ENCODE data around the gene BAIAP2. TPM values are rescaled to one million over a fixed set of nuclear protein-coding genes. Genes with fewer than 3 reads are reported as not detected.
A peak's percentile ranks its signal among the peaks of the same experiment; 100 is the strongest.

Gene BAIAP2
- total and polyA plus RNA-seq, 4 experiments from 2014 or later, result 2.1 to 7.2 (median 5.5) TPM

- Histone ChIP-seq H3K9me3 (ENCODE audit: control insufficient read depth in 1 of 2, low read length in 2 of 2) (no peaks in the 10 kb centered on the region), H3K4me1 (ENCODE audit: insufficient read depth, low read length) (peaks cover 8% of the 10 kb centered on the region), H3K36me3 (ENCODE audit: insufficient read depth, low read length) (no peaks in the 10 kb centered on the region), H3K4me3 (ENCODE audit: low read length in 2 of 2) (no peak overlapping the region), H3K27me3 (ENCODE audit: insufficient read depth, low read length) (no peaks in the 10 kb centered on the region), H3K27ac (ENCODE audit: low read depth, low read length) (no peak overlapping the region)
- intact Hi-C loops (cut with micrococcal nuclease), result no loop called here
- peaks cover 5 to 11% (median 7%) of the 10 kb centered on the region in 4 donors for H3K4me1 Mint-ChIP-seq
- DNase-seq, result no peak
- no peaks in the 10 kb centered on the region for H3K9me3 Mint-ChIP-seq
- ChIA-PET CTCF (ENCODE audit: partially characterized antibody) (no interaction called here), POLR2A (ENCODE audit: partially characterized antibody) (no interaction called here)
- H3K4me3 Mint-ChIP-seq, result no peak overlapping the region
- no peak overlapping the region for H3K27ac Mint-ChIP-seq
- H3K27me3 Mint-ChIP-seq, result peaks cover 0 to 2% of the 10 kb centered on the region in 2 donors
- H3K36me3 Mint-ChIP-seq, result no peaks in the 10 kb centered on the region
Observed at GRCh38 chr17:81053041-81053970, 18.4 kb downstream of the BAIAP2 start.

- Mint-ChIP-seq H3K27me3 (peaks cover 0 to 2% of the 10 kb centered on the region in 2 donors), H3K4me1 (peaks cover 2 to 7% (median 4%) of the 10 kb centered on the region in 4 donors), H3K4me3 (no peak overlapping the region), H3K27ac (no peak overlapping the region), H3K36me3 (no peaks in the 10 kb centered on the region), H3K9me3 (no peaks in the 10 kb centered on the region)
- no peak for DNase-seq
- no peak overlapping the region for H3K4me3 ChIP-seq (ENCODE audit: low read length in 2 of 2)
- CTCF ChIA-PET (ENCODE audit: partially characterized antibody), result no interaction called here
- POLR2A ChIA-PET (ENCODE audit: partially characterized antibody), result no interaction called here
- intact Hi-C loops (cut with micrococcal nuclease), result no loop called here
- H3K27me3 ChIP-seq (ENCODE audit: insufficient read depth, low read length), result no peaks in the 10 kb centered on the region
- H3K36me3 ChIP-seq (ENCODE audit: insufficient read depth, low read length), result no peaks in the 10 kb centered on the region
- H3K27ac ChIP-seq (ENCODE audit: low read depth, low read length), result no peak overlapping the region
- H3K9me3 ChIP-seq (ENCODE audit: control insufficient read depth in 1 of 2, low read length in 2 of 2), result no peaks in the 10 kb centered on the region
- peaks cover 5% of the 10 kb centered on the region for H3K4me1 ChIP-seq (ENCODE audit: insufficient read depth, low read length)
Observed at GRCh38 chr17:81054308-81054707, 19.4 kb downstream of the BAIAP2 start.

- POLR2A ChIA-PET (ENCODE audit: partially characterized antibody), result no interaction called here
- peaks cover 0 to 4% (median 0%) of the 10 kb centered on the region in 4 donors for H3K4me1 Mint-ChIP-seq
- Histone ChIP-seq H3K4me1 (ENCODE audit: insufficient read depth, low read length) (no peaks in the 10 kb centered on the region), H3K9me3 (ENCODE audit: control insufficient read depth in 1 of 2, low read length in 2 of 2) (no peaks in the 10 kb centered on the region), H3K27ac (ENCODE audit: low read depth, low read length) (no peak overlapping the region), H3K27me3 (ENCODE audit: insufficient read depth, low read length) (no peaks in the 10 kb centered on the region), H3K4me3 (ENCODE audit: low read length in 2 of 2) (no peak overlapping the region), H3K36me3 (ENCODE audit: insufficient read depth, low read length) (no peaks in the 10 kb centered on the region)
- CTCF ChIA-PET (ENCODE audit: partially characterized antibody), result no interaction called here
- DNase-seq, result no peak
- peaks cover 0 to 2% of the 10 kb centered on the region in 2 donors for H3K27me3 Mint-ChIP-seq
- H3K27ac Mint-ChIP-seq, result no peak overlapping the region
- no peaks in the 10 kb centered on the region for H3K36me3 Mint-ChIP-seq
- no peak overlapping the region for H3K4me3 Mint-ChIP-seq
- intact Hi-C loops (cut with micrococcal nuclease), result no loop called here
- no peaks in the 10 kb centered on the region for H3K9me3 Mint-ChIP-seq
Observed at GRCh38 chr17:81054881-81055370, 20.0 kb downstream of the BAIAP2 start.

GRCh38 chr17:81056312-81056711 is 21.4 kb downstream of the BAIAP2 start:
- no peak for DNase-seq
- Histone ChIP-seq H3K4me3 (ENCODE audit: low read length in 2 of 2) (no peak overlapping the region), H3K27ac (ENCODE audit: low read depth, low read length) (no peak overlapping the region), H3K27me3 (ENCODE audit: insufficient read depth, low read length) (no peaks in the 10 kb centered on the region), H3K9me3 (ENCODE audit: control insufficient read depth in 1 of 2, low read length in 2 of 2) (no peaks in the 10 kb centered on the region), H3K4me1 (ENCODE audit: insufficient read depth, low read length) (no peaks in the 10 kb centered on the region), H3K36me3 (ENCODE audit: insufficient read depth, low read length) (no peaks in the 10 kb centered on the region)
- Mint-ChIP-seq H3K27ac (no peak overlapping the region), H3K36me3 (no peaks in the 10 kb centered on the region), H3K9me3 (no peaks in the 10 kb centered on the region), H3K4me3 (no peak overlapping the region), H3K27me3 (peaks cover 0 to 2% of the 10 kb centered on the region in 2 donors), H3K4me1 (no peaks in the 10 kb centered on the region)
- intact Hi-C loops (cut with micrococcal nuclease), result no loop called here
- ChIA-PET POLR2A (ENCODE audit: partially characterized antibody) (no interaction called here), CTCF (ENCODE audit: partially characterized antibody) (no interaction called here)

GRCh38 chr17:81057079-81057730 is 22.3 kb downstream of the BAIAP2 start:
- Mint-ChIP-seq H3K4me3 (no peak overlapping the region), H3K27ac (no peak overlapping the region), H3K4me1 (no peaks in the 10 kb centered on the region), H3K9me3 (no peaks in the 10 kb centered on the region), H3K36me3 (no peaks in the 10 kb centered on the region), H3K27me3 (peaks cover 0 to 2% of the 10 kb centered on the region in 2 donors)
- Histone ChIP-seq H3K4me3 (ENCODE audit: low read length in 2 of 2) (no peak overlapping the region), H3K9me3 (ENCODE audit: control insufficient read depth in 1 of 2, low read length in 2 of 2) (no peaks in the 10 kb centered on the region), H3K36me3 (ENCODE audit: insufficient read depth, low read length) (no peaks in the 10 kb centered on the region), H3K4me1 (ENCODE audit: insufficient read depth, low read length) (no peaks in the 10 kb centered on the region), H3K27ac (ENCODE audit: low read depth, low read length) (no peak overlapping the region), H3K27me3 (ENCODE audit: insufficient read depth, low read length) (no peaks in the 10 kb centered on the region)
- ChIA-PET POLR2A (ENCODE audit: partially characterized antibody) (no interaction called here), CTCF (ENCODE audit: partially characterized antibody) (interaction anchor here (1.0 kb wide), 1 partner anchor 34 kb away, joined by 3 read pairs; no protein-coding TSS in a partner anchor)
- intact Hi-C loops (cut with micrococcal nuclease), result no loop called here
- DNase-seq, result no peak

- Mint-ChIP-seq H3K36me3 (no peaks in the 10 kb centered on the region), H3K9me3 (no peaks in the 10 kb centered on the region), H3K27ac (no peak overlapping the region), H3K4me3 (no peak overlapping the region), H3K27me3 (peaks cover 0 to 2% of the 10 kb centered on the region in 2 donors), H3K4me1 (no peaks in the 10 kb centered on the region)
- H3K9me3 ChIP-seq (ENCODE audit: control insufficient read depth in 1 of 2, low read length in 2 of 2), result no peaks in the 10 kb centered on the region
- no peaks in the 10 kb centered on the region for H3K4me1 ChIP-seq (ENCODE audit: insufficient read depth, low read length)
- ChIA-PET POLR2A (ENCODE audit: partially characterized antibody) (no interaction called here), CTCF (ENCODE audit: partially characterized antibody) (interaction anchor here (1.0 kb wide), 1 partner anchor 34 kb away, joined by 3 read pairs; no protein-coding TSS in a partner anchor)
- no peak overlapping the region for H3K4me3 ChIP-seq (ENCODE audit: low read length in 2 of 2)
- no peak overlapping the region for H3K27ac ChIP-seq (ENCODE audit: low read depth, low read length)
- no peaks in the 10 kb centered on the region for H3K27me3 ChIP-seq (ENCODE audit: insufficient read depth, low read length)
- DNase-seq, result no peak
- intact Hi-C loops (cut with micrococcal nuclease), result no loop called here
- H3K36me3 ChIP-seq (ENCODE audit: insufficient read depth, low read length), result no peaks in the 10 kb centered on the region
Observed at GRCh38 chr17:81057777-81058176, 22.8 kb downstream of the BAIAP2 start.

GRCh38 chr17:81058263-81058871 is 23.4 kb downstream of the BAIAP2 start:
- Mint-ChIP-seq H3K4me1 (no peaks in the 10 kb centered on the region), H3K36me3 (no peaks in the 10 kb centered on the region), H3K27ac (peak overlapping the region in 1 of 7 donors; percentile 81), H3K4me3 (no peak overlapping the region), H3K27me3 (no peaks in the 10 kb centered on the region), H3K9me3 (no peaks in the 10 kb centered on the region)
- Histone ChIP-seq H3K4me3 (ENCODE audit: low read length in 2 of 2) (no peak overlapping the region), H3K27me3 (ENCODE audit: insufficient read depth, low read length) (no peaks in the 10 kb centered on the region), H3K9me3 (ENCODE audit: control insufficient read depth in 1 of 2, low read length in 2 of 2) (no peaks in the 10 kb centered on the region), H3K4me1 (ENCODE audit: insufficient read depth, low read length) (no peaks in the 10 kb centered on the region), H3K36me3 (ENCODE audit: insufficient read depth, low read length) (no peaks in the 10 kb centered on the region), H3K27ac (ENCODE audit: low read depth, low read length) (no peak overlapping the region)
- intact Hi-C loops (cut with micrococcal nuclease), result no loop called here
- ChIA-PET POLR2A (ENCODE audit: partially characterized antibody) (no interaction called here), CTCF (ENCODE audit: partially characterized antibody) (no interaction called here)
- DNase-seq, result no peak

All from CD4-positive, alpha-beta memory T cell (primary cell).